HG03103 (cell line): ENCODE results near the gene LHX2.
"Not testable (repeated sequence)": the region's sequence is repeated elsewhere in the genome, so short reads cannot be mapped to it uniquely, and the experiment has no call there.

Experiments
- ATAC-seq: cut with Tn5 transposase; IDR thresholded peaks from one replicate; pipeline ENCODE4 v1.9.1; 2021; ENCODE audit warnings: low read depth; ENCODE audit not compliant: unreplicated experiment

LHX2 gene, protein sequence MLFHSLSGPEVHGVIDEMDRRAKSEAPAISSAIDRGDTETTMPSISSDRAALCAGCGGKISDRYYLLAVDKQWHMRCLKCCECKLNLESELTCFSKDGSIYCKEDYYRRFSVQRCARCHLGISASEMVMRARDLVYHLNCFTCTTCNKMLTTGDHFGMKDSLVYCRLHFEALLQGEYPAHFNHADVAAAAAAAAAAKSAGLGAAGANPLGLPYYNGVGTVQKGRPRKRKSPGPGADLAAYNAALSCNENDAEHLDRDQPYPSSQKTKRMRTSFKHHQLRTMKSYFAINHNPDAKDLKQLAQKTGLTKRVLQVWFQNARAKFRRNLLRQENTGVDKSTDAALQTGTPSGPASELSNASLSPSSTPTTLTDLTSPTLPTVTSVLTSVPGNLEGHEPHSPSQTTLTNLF

DNA sequence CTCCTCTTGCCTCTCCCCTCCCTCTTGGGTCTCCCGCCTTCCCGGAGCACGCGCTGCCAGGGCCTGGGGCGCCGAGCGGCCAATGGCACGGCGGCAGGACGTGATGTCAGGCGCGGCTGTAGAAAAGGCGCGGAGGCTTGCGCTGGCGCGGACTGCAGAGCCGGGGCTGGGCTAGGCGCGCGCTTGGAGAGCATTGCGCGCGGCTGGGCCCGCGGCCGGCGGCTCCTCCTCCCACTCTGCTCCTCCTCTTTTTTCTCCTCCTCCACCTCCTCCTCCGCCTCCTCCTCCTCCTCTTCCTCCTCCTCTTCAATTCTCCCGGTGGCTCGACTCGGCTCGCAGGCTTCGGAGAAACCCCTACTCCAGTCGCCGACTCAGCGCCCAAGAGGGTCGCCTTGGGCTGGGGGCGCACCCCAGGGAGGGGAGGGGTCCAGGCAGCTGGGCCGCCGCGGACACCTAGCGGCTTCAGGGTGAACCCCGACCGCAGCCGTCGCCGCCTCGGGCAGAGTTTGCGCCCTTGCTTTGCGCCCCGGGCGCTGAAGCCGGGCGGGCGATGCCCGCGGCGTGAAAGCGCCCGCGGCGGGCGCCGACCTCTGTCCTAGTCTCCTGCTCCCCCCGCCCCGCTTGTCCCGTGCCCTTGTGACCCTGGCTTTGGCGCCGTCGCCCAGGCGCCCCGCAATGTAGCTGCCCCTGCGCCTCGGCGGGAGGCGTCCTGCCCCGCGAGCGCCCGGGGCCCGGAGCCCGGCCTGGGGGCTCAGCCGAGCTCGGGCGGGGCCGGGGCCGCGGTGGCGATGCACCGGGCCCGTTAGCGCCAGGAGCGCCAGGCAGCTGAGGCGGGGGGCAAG is at the start of gene LHX2:
Gene LHX2, plus strand, starts transcription at position 309 of the 842 bp plus-strand sequence. CDS start 581 bp downstream, outside the sequence.
- ATAC-seq, result peak; percentile 50

DNA sequence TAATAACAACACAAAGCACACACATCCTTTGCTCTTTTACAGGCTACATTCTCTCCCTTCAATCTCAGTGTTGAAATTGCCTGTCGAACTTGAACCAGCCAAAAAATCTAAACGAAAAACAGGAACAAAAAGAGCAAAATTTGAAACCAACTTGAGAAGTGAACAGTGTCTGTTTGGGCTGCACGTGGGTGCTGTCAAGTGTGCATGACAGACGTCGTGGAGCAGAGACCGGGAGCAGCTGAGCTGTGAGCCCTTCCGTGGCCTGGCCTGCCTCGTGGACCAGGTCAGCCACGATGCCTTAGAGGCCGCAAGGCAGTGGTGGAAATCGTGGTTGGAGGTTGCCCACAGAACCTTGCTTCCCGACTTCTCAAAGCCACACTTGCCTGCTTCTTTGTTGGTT is 46.8 kb upstream of the LHX2 start:
- no peak for ATAC-seq

DNA sequence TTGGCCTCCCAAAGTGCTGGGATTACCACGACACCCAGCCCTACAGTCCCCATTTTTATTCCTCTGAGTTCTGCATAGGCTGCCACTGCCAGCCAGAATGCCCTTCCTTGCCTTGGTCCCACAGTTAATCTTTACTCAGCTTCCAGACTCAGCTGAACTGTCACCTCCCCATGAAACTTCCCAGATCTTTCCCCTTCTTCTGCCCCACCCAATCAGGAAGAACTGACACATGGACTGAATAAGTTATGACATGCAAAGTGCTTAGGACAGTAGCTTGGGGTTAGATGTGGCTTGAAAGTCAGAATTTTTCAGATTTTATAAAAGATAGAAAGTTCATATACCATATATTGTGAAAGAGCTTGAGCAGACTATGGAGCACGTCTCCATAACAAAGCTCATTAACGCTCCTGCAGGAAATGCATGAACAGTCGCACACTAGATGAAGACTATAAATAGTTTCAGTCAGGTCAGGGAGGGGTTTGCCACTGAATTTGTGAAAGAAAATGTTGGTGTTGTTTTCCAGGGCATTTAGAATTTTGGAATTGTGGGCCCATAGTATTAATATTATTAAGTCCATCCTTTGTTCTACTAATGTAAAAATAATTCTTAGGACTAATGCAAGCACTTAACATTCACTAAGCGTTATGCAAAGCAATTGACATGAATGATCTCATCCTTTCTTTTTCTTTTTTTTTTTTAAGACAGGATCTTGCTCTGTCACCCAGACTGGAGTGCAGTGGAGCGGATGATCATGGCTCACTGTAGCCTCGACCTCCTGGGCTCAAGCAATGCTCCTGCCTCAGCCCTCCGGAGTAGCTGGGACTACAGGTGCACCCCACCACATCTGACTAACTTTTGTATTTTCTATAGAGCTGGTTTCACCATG is 45.5 kb upstream of the LHX2 start:
- ATAC-seq, result no peak

DNA sequence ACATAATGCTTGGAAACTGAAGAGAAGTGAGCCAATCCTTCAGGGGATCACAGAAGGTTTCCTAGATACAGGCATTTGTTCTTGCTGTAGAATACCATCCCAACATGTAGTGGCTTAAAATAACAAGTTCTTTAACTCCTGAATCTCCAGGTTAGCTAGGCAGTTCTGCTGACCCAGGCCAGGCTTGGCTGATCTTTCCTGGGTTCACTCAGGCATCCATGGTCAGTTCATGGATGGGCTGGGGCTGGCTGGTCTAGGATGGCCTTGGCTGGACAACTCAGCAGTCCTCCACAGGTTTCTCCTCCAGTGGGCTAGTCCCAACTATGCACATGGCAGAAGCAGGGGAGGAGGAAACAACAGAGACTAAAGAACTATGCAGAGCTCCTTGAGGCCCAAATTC is 44.2 kb upstream of the LHX2 start:
- no peak for ATAC-seq

DNA sequence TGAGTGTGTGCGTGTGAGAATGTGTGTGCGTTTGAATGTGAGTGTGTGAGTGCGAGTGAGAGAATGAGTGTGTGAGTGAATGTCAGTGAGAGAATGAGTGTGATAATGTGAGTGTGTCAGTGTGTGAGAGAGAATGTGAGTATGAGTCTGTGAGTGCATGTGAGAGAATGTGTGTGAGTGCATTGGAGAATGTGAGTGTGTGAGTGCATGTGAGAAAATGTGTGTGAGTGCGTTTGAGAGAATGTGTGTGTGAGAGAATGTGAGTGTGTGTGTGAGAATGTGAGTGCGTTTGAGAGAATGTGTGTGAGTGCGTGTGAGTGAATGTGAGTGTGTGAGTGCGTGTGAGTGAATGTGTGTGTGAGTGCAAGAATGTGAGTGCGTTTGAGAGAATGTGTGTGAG is 39.0 kb upstream of the LHX2 start:
- no peak for ATAC-seq

DNA sequence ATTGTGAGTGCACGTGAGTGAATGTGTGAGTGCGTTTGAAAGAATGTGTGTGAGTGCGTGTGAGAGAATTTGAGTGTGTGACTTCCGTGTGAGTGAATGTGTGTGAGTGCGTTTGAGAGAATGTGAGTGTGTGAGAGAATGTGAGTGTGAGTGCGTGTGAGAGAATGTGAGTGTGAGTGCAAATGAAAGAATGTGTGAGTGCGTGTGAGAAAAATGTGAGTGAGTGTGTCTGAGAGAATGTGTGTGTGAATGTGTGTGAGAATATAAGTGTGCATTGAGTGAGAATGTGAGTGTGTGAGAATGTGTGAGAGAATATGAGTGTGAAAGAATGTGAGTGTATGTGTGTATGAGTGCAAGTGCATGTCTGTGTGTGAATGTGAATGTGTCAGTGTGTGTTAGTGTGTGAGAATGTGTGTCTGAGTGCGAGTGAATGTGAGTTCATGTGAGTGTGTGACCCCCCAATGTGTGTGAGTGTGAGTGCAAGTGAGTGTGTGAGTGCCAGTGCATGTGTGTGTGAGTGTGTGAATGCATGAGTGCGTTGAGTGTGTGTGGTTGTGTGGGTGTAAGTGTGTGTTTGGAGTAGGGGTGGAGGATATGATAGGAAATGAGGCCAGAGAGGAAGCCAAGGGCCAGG is 37.9 kb upstream of the LHX2 start:
- ATAC-seq, result no peak

DNA sequence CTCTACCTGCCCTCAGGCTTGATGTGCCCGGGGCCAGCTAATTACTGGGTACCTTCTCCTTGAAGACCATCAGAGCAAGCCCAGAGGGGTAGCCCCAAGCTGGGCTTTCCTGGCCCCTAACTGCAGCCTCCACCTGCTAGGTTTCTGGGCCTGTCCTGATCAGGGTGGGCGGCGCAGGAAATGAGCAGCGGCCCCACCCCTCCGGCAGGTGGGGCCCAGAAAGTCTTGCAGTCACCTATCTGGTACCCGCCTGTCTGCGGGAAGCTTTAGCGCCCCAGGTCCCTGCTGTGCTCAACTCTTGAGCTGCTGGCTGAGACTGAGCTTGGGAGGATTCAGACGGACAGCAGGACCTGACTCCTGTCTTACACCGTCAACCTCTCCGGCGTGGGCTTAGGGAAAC is 37.1 kb upstream of the LHX2 start:
- no peak for ATAC-seq

DNA sequence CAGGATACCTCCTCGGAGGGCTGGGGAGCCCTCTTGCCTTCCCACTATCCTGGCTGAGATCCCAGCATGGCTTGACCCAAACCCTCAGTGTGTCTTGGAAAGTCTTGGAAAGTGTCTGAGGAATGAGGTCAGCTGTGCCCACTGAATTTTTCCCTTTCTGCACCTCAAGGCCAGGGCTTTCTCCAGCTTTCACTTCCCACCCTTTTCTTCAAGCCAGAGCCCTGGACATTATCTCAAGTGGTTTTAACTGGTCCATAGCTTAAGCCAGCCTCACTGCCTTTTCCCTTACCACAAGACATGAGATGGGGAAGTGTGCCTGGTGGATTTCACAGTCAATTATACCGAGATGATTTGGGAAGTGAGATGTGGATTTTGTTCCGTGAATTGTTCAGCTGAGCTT is 35.7 kb upstream of the LHX2 start:
- ATAC-seq, result no peak

DNA sequence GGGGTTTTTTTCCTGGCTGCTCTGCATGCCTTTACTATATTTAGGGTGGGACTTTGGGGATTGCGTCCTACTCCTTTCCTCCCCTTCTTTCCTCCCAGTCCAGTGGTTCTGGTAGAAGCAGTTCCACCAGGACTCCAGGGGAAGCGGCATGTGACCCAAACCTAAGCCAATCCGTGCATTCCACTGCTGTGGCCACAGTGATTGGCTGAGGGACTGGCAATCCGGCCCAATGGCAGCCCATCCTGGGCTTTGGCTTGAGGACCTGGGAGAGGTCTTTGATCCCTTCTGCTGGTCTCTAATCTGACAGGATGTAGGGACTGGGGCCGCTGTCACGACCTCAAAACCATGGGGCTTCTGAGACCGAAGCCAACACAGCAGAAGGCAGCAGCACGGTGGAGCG is 35.0 kb upstream of the LHX2 start:
- not testable (repeated sequence) for ATAC-seq

DNA sequence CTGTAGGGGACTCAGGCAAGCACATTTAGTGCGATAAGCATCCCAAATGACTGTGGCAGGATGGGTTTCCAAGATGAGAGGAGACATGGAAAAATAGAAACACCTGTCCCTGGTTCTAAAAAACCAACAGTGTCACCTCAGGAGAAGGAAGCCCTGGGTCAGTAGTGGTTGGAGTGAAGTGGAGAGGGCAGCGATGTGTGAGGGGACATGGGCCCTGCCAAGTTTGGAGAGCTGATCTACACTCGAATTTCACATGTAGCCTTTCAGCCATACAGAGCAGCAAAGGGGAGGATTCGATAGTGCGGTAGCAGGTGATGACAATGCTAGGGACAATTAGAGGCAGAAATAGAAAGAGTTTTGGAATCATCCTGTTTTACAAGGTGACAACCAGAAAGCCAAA is 32.6 kb upstream of the LHX2 start:
- ATAC-seq, result no peak

DNA sequence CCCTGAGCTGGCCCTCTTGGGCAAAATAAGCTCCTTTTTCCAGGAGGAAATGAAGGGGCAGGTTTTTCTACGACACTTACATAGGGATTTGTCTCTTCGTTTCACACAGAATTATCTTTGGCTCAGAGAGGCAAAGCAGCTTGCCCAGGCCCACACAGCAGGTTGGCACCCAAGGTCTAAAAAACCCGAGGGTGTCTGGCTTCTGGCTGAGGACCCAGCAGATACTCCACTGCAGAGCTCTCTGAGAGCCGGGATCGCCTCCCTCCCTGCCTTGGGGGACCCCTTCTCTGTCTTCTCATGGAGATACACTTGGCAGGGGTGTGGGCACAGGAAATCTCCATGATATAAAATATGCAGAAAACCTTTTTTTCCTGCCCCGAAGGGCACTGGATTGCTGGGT is 29.0 kb upstream of the LHX2 start:
- ATAC-seq, result no peak

DNA sequence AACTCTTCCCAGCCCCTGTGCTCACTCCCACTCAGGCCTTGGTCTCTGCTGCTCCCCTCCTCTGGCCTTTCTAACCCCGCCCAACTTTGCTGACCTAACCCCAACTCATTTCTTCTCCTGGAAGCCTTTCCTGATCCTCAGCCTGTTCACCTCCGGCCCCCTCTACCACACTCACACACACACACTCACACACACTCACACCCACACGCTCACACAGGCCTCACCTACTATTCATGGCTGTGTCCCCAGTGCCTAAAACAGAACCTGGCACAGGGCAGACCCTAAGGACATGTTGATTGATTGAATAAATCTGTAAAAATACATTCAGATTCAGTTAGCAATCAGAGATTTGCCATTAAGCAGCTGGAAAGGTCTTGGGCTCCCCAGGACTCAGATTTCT is 28.5 kb upstream of the LHX2 start:
- ATAC-seq, result no peak

DNA sequence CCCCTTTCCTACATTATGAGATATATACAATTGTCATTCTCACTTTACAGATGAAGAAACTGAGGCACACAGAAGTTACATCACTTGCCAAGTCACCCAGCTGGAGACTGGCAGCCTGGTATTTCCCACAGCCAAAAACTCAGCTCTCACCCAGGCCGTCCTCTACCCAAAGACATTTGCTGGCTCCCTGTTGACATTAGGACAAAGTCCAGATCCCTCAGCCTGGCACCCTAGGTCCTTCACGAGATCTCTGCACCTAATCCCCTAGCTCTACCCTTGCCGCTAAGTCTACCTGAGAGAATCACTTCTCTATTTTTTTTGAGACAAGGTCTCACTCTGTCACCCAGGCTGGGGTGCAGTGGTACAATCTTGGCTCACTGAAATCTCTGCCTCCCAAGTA is 26.8 kb upstream of the LHX2 start:
- ATAC-seq, result no peak

DNA sequence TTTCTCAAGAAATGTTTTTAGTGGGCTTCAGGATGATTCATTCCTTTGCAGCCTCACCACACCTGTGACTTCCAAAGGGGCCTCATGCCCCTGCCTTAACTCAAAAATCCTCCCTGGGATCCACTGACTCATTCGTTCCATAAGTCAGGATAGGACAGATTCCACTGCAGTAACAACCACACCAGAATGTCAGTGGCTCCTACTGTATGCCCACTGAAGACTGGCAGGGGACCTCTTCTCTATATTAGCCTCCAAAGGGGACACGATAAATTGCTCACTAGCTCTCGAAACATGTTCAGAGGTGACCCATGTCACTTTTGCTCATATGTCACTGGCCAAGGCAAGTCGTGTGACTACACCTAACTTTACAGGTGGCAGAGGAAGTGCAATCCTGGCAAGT is 25.7 kb upstream of the LHX2 start:
- ATAC-seq, result no peak

DNA sequence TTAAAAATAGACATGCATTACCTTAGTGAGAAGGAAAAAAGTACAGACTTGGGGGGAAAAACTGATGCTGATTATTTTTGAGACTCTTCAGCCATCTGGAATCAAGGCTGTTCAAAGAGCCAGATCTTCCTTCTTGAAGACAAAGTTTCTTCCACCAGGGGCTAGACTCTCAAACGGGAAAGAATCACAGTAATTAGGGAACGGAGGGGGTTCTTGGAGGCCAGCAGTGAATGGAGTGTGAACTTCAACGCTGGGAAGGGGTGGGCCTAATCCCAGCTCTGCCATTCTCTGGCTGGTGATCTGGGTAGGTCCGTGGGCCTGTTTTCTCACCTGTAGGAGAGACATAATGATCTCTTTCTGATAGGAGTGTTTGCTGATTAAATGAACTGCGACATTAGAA is 21.1 kb upstream of the LHX2 start:
- ATAC-seq, result no peak

DNA sequence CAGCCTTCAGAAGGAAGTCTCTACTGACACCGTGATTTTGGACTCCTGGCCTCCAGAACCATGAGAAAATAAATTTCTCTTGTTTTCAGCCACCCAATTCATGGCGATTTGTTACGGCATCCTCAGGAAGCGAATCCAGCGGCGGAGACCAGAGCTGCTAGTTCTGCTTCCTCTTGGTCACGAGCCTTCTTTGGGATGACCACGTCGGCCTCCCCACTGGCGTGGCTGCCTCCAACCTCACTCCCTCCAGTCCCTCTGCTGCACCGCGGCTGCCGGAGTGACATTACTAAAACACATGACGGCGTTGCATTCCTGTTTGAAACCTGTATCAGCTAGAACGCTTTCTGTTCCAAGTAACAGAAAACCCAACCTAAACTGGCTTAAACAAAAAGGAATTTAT is 18.9 kb upstream of the LHX2 start:
- ATAC-seq, result not testable (repeated sequence)

DNA sequence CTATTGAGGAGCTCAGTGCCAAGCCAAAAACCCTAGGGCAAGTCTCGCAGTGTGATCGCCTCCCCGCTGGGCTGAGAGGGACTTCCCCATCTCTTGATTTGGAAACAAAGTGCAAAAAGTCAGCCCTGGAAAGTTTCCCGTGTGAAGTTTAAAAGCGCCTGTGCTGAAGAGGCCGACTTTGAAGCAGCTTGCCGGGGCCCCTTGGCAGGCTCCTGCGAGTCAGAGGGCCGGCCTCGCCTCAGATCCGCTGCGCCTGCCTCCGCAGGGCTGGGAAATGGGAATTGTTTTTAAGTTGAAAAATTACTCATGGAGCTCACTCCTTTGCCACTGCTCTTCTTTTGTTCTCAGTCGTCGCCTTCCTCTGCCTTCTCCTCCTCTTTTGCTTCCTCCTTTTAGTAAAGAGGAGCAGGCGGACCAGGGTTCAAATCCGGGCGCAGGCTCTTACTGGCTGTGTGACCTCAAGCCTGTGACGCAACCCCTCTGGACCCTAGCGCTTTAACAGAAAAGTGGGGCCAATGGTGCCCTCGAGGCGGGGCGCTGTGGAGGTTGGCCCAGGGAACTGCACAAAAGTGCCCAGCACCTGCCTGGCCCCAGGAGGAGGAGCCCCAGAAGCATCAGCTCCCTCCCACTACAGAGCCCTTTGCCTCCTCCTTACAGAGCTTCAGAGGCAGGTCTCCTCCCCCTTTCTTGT is 14.7 kb upstream of the LHX2 start:
- no peak for ATAC-seq

DNA sequence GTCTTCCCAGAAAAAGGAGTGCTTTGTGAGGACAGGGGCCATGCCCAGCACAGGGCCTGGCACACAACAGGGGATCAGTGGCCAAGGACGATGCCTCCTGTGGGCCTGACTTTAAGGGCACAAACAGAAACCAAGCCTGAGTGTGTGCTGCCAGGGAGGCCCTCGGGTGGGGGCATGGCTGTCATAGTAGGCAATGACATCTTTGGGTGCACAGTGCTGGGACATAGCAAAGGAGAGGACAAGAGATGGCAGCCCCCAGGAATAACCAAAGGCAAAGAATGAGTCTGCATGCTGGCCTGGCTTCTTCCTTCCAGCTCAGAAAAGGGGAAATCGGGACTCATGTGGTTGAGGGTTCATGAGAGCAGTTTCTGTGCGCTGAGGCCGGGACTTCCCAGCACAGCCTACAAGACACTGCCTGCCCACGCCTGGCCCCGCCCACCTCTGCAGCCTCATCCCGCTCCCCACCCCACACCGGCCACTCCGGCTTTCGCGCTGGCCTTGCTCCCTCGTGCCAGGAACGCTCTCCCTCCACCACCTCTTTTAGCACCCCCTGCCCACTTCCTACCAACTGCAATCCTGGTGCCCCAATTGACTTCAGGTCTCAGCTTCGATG is 13.8 kb upstream of the LHX2 start:
- no peak for ATAC-seq

DNA sequence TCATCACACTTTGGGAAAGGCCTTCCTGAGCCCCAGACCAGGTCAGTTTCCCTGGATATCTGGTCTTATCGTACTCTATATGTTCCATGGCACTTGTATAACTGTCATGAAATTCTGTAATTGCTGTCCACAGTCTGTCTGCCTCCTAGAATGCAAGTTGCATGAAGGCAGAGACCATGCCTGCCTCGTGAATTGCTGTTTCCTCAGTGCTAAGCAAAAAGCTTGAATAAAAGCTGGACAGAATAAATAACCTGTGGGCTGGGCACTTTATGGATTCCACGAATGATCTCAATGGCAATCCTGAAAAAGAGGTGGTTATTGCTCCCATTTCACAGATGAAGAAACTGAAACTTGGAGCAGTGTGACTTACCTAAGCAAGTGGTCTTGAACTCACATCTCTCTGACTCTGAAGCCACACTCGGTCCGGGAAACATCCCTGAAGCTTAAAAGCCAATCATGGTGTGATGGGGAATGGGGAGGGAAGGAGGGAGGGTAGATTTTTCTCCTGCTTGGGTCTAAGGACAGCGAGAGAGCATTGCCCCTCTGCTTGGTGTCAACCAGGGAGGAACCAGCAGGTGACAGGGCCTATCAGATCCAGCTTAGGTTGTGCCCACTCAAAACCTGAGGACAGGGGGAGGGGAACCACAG is 13.2 kb upstream of the LHX2 start:
- no peak for ATAC-seq
